PC-9 (cell line): ENCODE results near the gene SNRNP70. TPM values are rescaled to one million over a fixed set of nuclear protein-coding genes. Genes with fewer than 3 reads are reported as not detected.
A peak's percentile ranks its signal among the peaks of the same experiment; 100 is the strongest.

ENCODE experiments used
- BruUV-seq: library from RNA; stranded (reverse); fragments of 400-500 nt; replicated peaks from 2 replicates; lab custom pipeline; 2021; lab: Mats Ljungman, UMichigan
- CTCF ChIA-PET: fragments of 300-600 bp; sonication (Branson Sonifier 250); formaldehyde crosslinking; loops from one replicate; lab custom pipeline; 2022; ENCODE audit warnings: antibody characterized with exemption; lab: Charles Lee
- POLR2A ChIA-PET: fragments of 300-600 bp; sonication (Branson Sonifier 250); formaldehyde crosslinking; loops from one replicate; lab custom pipeline; 2022; ENCODE audit warnings: antibody characterized with exemption; ENCODE audit not compliant: unreplicated experiment; lab: Charles Lee
- DNase-seq, 2 experiments: peaks; one replicate each; pipeline versions ENCODE4 v3.0.0 to v3.0.0-alpha.2; 2015 to 2022; ENCODE audit warnings: mixed read lengths in 1 of 2
- H2AFZ ChIP-seq: fragments of 200-600 bp; sonication (generic); 2 replicates; pipeline ENCODE4 v1.8.1; 2017; ENCODE audit warnings: antibody characterized with exemption
- H3F3A ChIP-seq: fragments of 200-600 bp; sonication (generic); 2 replicates; pipeline ENCODE4 v1.8.1; 2017; ENCODE audit warnings: antibody characterized with exemption, mild to moderate bottlenecking, low read depth; ENCODE audit not compliant: insufficient read depth
- H3K27ac ChIP-seq: fragments of 200-600 bp; sonication (generic); 2 replicates; pipeline ENCODE4 v1.6.1; 2016; ENCODE audit warnings: mixed run types
- H3K27me3 ChIP-seq: fragments of 200-600 bp; sonication (generic); 2 replicates; pipeline ENCODE4 v1.6.1; 2016; ENCODE audit warnings: low read depth, mixed run types; ENCODE audit not compliant: insufficient read depth
- H3K36me3 ChIP-seq: fragments of 200-600 bp; sonication (generic); 2 replicates; pipeline ENCODE4 v1.6.1; 2016; ENCODE audit warnings: low read depth, mixed run types
- H3K4me1 ChIP-seq: fragments of 200-600 bp; sonication (generic); replicated peaks from 2 replicates; pipeline ENCODE4 v1.6.1; 2016; ENCODE audit warnings: mixed run types; ENCODE audit not compliant: insufficient read depth
- H3K4me2 ChIP-seq: fragments of 200-600 bp; sonication (generic); 2 replicates; pipeline ENCODE4 v1.6.1; 2017; ENCODE audit warnings: mixed run types
- H3K4me3 ChIP-seq: fragments of 200-600 bp; sonication (generic); 2 replicates; pipeline ENCODE4 v1.6.1; 2016; ENCODE audit warnings: mixed run types
- H3K79me2 ChIP-seq: fragments of 200-600 bp; sonication (generic); 2 replicates; pipeline ENCODE4 v1.6.1; 2017; ENCODE audit warnings: low read depth, mixed run types
- H3K9me2 ChIP-seq: fragments of 200-600 bp; sonication (generic); 2 replicates; pipeline ENCODE4 v1.8.1; 2017; ENCODE audit warnings: mild to moderate bottlenecking; ENCODE audit not compliant: insufficient read depth
- H3K9me3 ChIP-seq: fragments of 200-600 bp; sonication (generic); 2 replicates; pipeline ENCODE4 v1.8.1; 2016; ENCODE audit warnings: low read depth; ENCODE audit not compliant: insufficient read depth
- H4K20me1 ChIP-seq: fragments of 200-600 bp; sonication (generic); 2 replicates; pipeline ENCODE4 v1.8.1; 2017; ENCODE audit not compliant: insufficient read depth
- CTCF ChIP-seq: fragments of 200-600 bp; sonication (generic); conservative IDR thresholded peaks from 2 replicates; pipeline ENCODE4 v1.6.1; 2017; ENCODE audit warnings: mixed run types, antibody characterized with exemption, mild to moderate bottlenecking, moderate library complexity
- EZH2 ChIP-seq: fragments of 200-600 bp; sonication (generic); IDR thresholded peaks from 2 replicates; pipeline ENCODE4 v1.8.0; 2017; ENCODE audit warnings: antibody characterized with exemption, low read depth
- intact Hi-C: fragments of 100-400 bp; cut with micrococcal nuclease; formaldehyde crosslinking; loops from one replicate; pipeline ENCODE4 v1.10.0; 2022; ENCODE audit not compliant: unreplicated experiment
- total RNA-seq: library from RNA; stranded (reverse); gene quantifications from 2 replicates; pipeline ENCODE4 v1.2.3, GENCODE V29; 2021

Gene SNRNP70
- total RNA-seq, 1 experiment from 2014 or later = 199 TPM

- Histone ChIP-seq H3K79me2 (no peaks in the 10 kb centered on the region), H3K4me2 (peak overlapping the region; percentile 99), H3K27me3 (no peaks in the 10 kb centered on the region), H3K36me3 (no peaks in the 10 kb centered on the region), H3K4me1 (peaks cover 16% of the 10 kb centered on the region; the same call in 1 of the 2 replicates), H3K9me2 (no peaks in the 10 kb centered on the region), H2AFZ (peak overlapping the region; percentile 92), H3K27ac (peak overlapping the region; percentile 37), H3K4me3 (peak overlapping the region; percentile 88), H3K9me3 (no peaks in the 10 kb centered on the region), H3F3A (peaks cover 22% of the 10 kb centered on the region; the same call in 1 of the 2 replicates), H4K20me1 (no peaks in the 10 kb centered on the region)
- TF ChIP-seq EZH2 (no peak), CTCF (no peak)
- ChIA-PET POLR2A (interaction anchor here (0.6 to 0.7 kb wide), 3 partner anchors 175 to 1053 kb away, joined by 6 to 11 read pairs (median 9); partner anchors contain the start of gene MYH14), CTCF (interaction anchor here (0.6 to 0.7 kb wide), 3 partner anchors 21 to 277 kb away, joined by 3 to 5 read pairs (median 4); no protein-coding TSS in a partner anchor)
- intact Hi-C loops = no loop called here
- TSS peak; percentile 78 for BruUV-seq
- peak; percentile 63 to 85 for DNase-seq
Measured at GRCh38 chr19:49150106-49150943, 65.1 kb downstream of the SNRNP70 start.

- intact Hi-C loops = no loop called here
- peak overlapping the region; percentile 92 for H2AFZ ChIP-seq
- POLR2A ChIA-PET = interaction anchor here (0.7 kb wide), 1 partner anchor 175 kb away, joined by 6 read pairs; no protein-coding TSS in a partner anchor
Measured at GRCh38 chr19:49150944-49151243, 65.6 kb downstream of the SNRNP70 start.

More at GRCh38 chr19:49150944-49151243, 65.6 kb downstream of the SNRNP70 start:
- H3K9me2 ChIP-seq = no peaks in the 10 kb centered on the region
- H3K4me3 ChIP-seq = peak overlapping the region; percentile 88
- peaks cover 16% of the 10 kb centered on the region; the same call in 1 of the 2 replicates for H3K4me1 ChIP-seq
- no peaks in the 10 kb centered on the region for H3K27me3 ChIP-seq
- peaks cover 20% of the 10 kb centered on the region; the same call in 1 of the 2 replicates for H3F3A ChIP-seq
- no peaks in the 10 kb centered on the region for H4K20me1 ChIP-seq
- no peak for TF ChIP-seq CTCF
- no peak for TF ChIP-seq EZH2
- H3K9me3 ChIP-seq = no peaks in the 10 kb centered on the region
- no peak overlapping the region for H3K27ac ChIP-seq
- no TSS peak for BruUV-seq
- no peaks in the 10 kb centered on the region for H3K79me2 ChIP-seq
- no peaks in the 10 kb centered on the region for H3K36me3 ChIP-seq
- CTCF ChIA-PET = interaction anchor here (0.7 kb wide), 1 partner anchor 21 kb away, joined by 4 read pairs; no protein-coding TSS in a partner anchor
- peak in 1 of 2 experiments; percentile 28 for DNase-seq
- peak overlapping the region; percentile 99 for H3K4me2 ChIP-seq
